H1 (cell line): ENCODE measurements around the gene RTN4. TPM values are rescaled to one million over a fixed set of nuclear protein-coding genes. Genes with fewer than 3 reads are reported as not detected.

Experiments
- CREB1 ChIP-seq: IDR thresholded peaks from 2 replicates; pipeline ENCODE4 v1.6.1; 2012; ENCODE audit warnings: inconsistent platforms
- GTF2F1 ChIP-seq: IDR thresholded peaks from 2 replicates; pipeline ENCODE4 v1.6.1; 2012; ENCODE audit warnings: low read depth, low read length, improper control_type of control experiment, borderline replicate concordance
- HDAC6 ChIP-seq: IDR thresholded peaks from one replicate; pipeline ENCODE4 v1.7.1; 2012; ENCODE audit warnings: low read depth, mild to moderate bottlenecking, inconsistent platforms, low read length, moderate library complexity
- MAFK ChIP-seq: IDR thresholded peaks from 2 replicates; pipeline ENCODE4 v1.6.1; 2012; ENCODE audit warnings: low read depth, mild to moderate bottlenecking, improper control_type of control experiment, low read length
- NRF1 ChIP-seq: IDR thresholded peaks from 2 replicates; pipeline ENCODE4 v1.6.1; 2011; ENCODE audit warnings: mild to moderate bottlenecking, low read depth, low read length, improper control_type of control experiment
- PHF8 ChIP-seq: fragments of 200-600 bp; sonication (generic); conservative IDR thresholded peaks from 2 replicates; pipeline ENCODE4 v1.7.1; 2012; ENCODE audit warnings: low read depth, mild to moderate bottlenecking, inconsistent platforms, low read length, moderate library complexity
- RFX5 ChIP-seq: IDR thresholded peaks from 2 replicates; pipeline ENCODE4 v1.6.1; 2011; ENCODE audit warnings: low read depth, low read length, improper control_type of control experiment, borderline replicate concordance
- polyA plus RNA-seq, 7 experiments: library from polyadenylated mRNA; depleted of rRNA in 3 of 7; stranded (reverse) in 5 of 7; unstranded in 2 of 7; fragments of >200 nt in 5 of 7; fragments of 200-250 nt in 2 of 7; gene quantifications; 1 replicate in 5 of 7; 2 replicates in 1 of 7; 4 replicates in 1 of 7; pipeline versions ENCODE4 v1.2.1 to v1.2.3, GENCODE V29; 2011 to 2013; ENCODE audit warnings: missing spikeins in 2 of 7, mixed read lengths in 2 of 7
- total RNA-seq: library from RNA; stranded (reverse); fragmentation: NEBNext Ultra II Directional; extraction: Animal tissue kit (Norgen Biotek cat#: 25700); gene quantifications from 2 replicates; pipeline ENCODE4 v1.2.1, GENCODE V29; 2021

The RTN4 gene
- total and polyA plus RNA-seq, 2 of the 8 experiments (the other 6 are each of a cell fraction or from before 2014, with no cell fraction given), result 179 to 242 TPM

- TF ChIP-seq MAFK (no peak), NRF1 (no peak), PHF8 (no peak), CREB1 (no peak), HDAC6 (no peak), RFX5 (no peak), GTF2F1 (no peak)
Measured at GRCh38 chr2:54954705-54955357, 95.4 kb downstream of the RTN4 start (continued).
